Coronary artery (tissue), 2 donors: ENCODE results near the gene MPND.

ENCODE experiments used
- DNase-seq: peaks from one replicate; pipeline ENCODE4 v3.0.0-alpha.2; 2017; ENCODE audit warnings: low spot score
- H3K27ac ChIP-seq, 2 donors: fragments of 200-600 bp; sonication (generic); one replicate each; pipeline ENCODE4 v1.5.1; 2016 to 2019
- H3K4me3 ChIP-seq: fragments of 200-600 bp; sonication (generic); 2 replicates; pipeline ENCODE4 v1.5.1; 2016; ENCODE audit warnings: mild to moderate bottlenecking, moderate library complexity
- CTCF ChIP-seq: fragments of 200-600 bp; sonication (generic); IDR thresholded peaks from one replicate; pipeline ENCODE4 v1.5.1; 2019; ENCODE audit warnings: antibody characterized with exemption

MPND gene

GRCh38 chr19:4358709-4359626, 15.6 kb downstream of the MPND start:
- Histone ChIP-seq H3K27ac (no peak overlapping the region), H3K4me3 (no peak overlapping the region)
- DNase-seq, result no peak
- TF ChIP-seq CTCF, result no peak

GRCh38 chr19:4359627-4360000, 16.3 kb downstream of the MPND start:
- no peak for DNase-seq
- no peak overlapping the region for H3K27ac ChIP-seq

GRCh38 chr19:4360081-4360569, 16.8 kb downstream of the MPND start:
- DNase-seq, result no peak
- H3K4me3 ChIP-seq, result no peak overlapping the region
- no peak for TF ChIP-seq CTCF
- no peak overlapping the region for H3K27ac ChIP-seq

More at GRCh38 chr19:4359627-4360000, 16.3 kb downstream of the MPND start:
- no peak overlapping the region for H3K4me3 ChIP-seq
- no peak for TF ChIP-seq CTCF

GRCh38 chr19:4360641-4361151, 17.3 kb downstream of the MPND start:
- no peak for DNase-seq
- TF ChIP-seq CTCF, result no peak
- Histone ChIP-seq H3K4me3 (no peak overlapping the region), H3K27ac (no peak overlapping the region)

GRCh38 chr19:4361152-4362046, 18.0 kb downstream of the MPND start:
- no peak overlapping the region for H3K4me3 ChIP-seq
- DNase-seq, result no peak
- H3K27ac ChIP-seq, result no peak overlapping the region
- no peak for TF ChIP-seq CTCF

GRCh38 chr19:4362101-4362828, 18.9 kb downstream of the MPND start:
- Histone ChIP-seq H3K4me3 (no peak overlapping the region), H3K27ac (no peak overlapping the region)
- TF ChIP-seq CTCF, result no peak
- no peak for DNase-seq
